Activated naive CD4-positive, alpha-beta T cell treated with anti-CD3 and anti-CD28 coated beads, Interleukin-2, amount 10 ng/mL, durations not matched to agents 7 days and 5 days (primary cell): Measurements from ENCODE around the gene SULF2.
A peak's percentile ranks its signal among the peaks of the same experiment; 100 is the strongest.
"Not testable (repeated sequence)": the region's sequence is repeated elsewhere in the genome, so short reads cannot be mapped to it uniquely, and the experiment has no call there.

Experiments used
- CTCF ChIA-PET: fragments of 350-600 bp; sonication (Branson Sonifier 250); formaldehyde crosslinking; loops from one replicate; lab custom pipeline; 2021; ENCODE audit warnings: antibody characterized with exemption; lab: Charles Lee
- DNase-seq: peaks from one replicate; pipeline ENCODE4 v3.0.0-alpha.2; 2020
- H3K27ac Mint-ChIP-seq: one replicate; pipeline ENCODE4 v1.8.0; 2021; ENCODE audit warnings: mild to moderate bottlenecking, moderate library complexity, mixed read lengths
- H3K27me3 Mint-ChIP-seq: one replicate; pipeline ENCODE4 v1.8.0; 2021; ENCODE audit warnings: mild to moderate bottlenecking, mixed read lengths
- H3K36me3 Mint-ChIP-seq: one replicate; pipeline ENCODE4 v1.8.0; 2021; ENCODE audit warnings: mixed read lengths
- H3K4me1 Mint-ChIP-seq: one replicate; pipeline ENCODE4 v1.8.0; 2021; ENCODE audit warnings: mixed read lengths
- H3K4me3 Mint-ChIP-seq: one replicate; pipeline ENCODE4 v1.8.0; 2021; ENCODE audit warnings: mild to moderate bottlenecking, moderate library complexity, mixed read lengths
- H3K9me3 Mint-ChIP-seq: one replicate; pipeline ENCODE4 v1.8.0; 2021; ENCODE audit warnings: mixed read lengths

Gene SULF2

DNA sequence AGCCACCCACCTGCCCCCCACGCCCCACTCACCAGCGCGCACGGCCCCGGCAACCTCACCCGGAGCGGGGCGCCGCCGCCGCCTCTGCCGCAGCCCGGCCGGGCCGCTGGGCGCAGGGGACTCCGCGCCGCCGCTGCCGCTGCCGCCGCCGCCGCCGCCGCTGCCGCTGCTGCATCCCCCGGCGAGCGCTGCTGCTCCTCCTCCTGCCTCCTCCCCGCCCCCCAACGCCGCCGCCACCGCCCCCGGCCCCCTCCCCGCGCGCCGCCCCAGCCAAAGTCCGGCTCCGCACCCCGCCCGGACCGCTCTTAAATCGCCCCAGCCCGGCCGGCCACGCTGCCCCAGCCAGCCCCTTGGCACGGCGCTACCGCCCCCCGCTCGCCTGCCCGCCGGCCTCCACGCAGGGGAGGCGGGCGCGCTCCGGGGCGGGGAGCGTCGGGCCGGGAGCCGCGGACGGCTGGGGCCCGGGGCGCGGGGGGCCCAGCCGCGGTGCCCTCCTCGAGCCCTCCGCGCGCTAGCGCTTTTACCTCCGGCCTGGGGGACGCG is at the start of gene SULF2:
Gene SULF2 (minus strand): TSS at position 171 of the 543 bp plus-strand sequence. CDS start 28,118 bp downstream, outside the sequence.
- CTCF ChIA-PET: interaction anchor here (1.6 to 2.2 kb wide), 3 partner anchors 16 to 834 kb away, joined by 5 to 14 read pairs (median 7); no protein-coding TSS in a partner anchor

DNA sequence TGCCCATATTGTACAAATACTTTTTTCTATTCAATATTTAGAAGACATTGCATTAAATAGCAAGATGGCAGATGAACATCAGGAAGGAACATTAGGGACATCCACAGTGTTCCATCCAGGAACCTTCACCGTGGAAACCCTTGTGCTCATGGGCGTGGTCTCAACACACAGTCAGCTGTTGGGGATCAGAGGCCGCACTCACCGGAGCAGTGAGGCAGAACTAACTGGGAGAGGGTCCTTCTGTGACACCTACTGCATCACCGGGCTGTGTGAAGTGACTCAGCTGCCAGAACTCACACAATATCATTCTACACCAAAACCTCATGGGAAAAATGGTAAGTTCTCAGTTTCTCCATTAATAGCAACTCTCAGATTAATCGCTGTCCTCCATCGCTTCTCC is 46.4 kb upstream of the SULF2 start:
- DNase-seq, H3K27ac Mint-ChIP-seq, H3K27me3 Mint-ChIP-seq, H3K4me1 Mint-ChIP-seq, H3K4me3 Mint-ChIP-seq, H3K9me3 Mint-ChIP-seq, CTCF ChIA-PET, H3K36me3 Mint-ChIP-seq: not testable (repeated sequence)

More for the DNA sequence above, at the start of gene SULF2:
- peaks cover 80% of the 10 kb centered on the region for H3K27me3 Mint-ChIP-seq
- H3K4me1 Mint-ChIP-seq: peaks cover 18% of the 10 kb centered on the region
- DNase-seq: no peak
- H3K9me3 Mint-ChIP-seq: no peaks in the 10 kb centered on the region
- peaks cover 8% of the 10 kb centered on the region for H3K36me3 Mint-ChIP-seq
- peak within 1 kb of the TSS; percentile 68 for H3K4me3 Mint-ChIP-seq
- no peak within 1 kb of the TSS for H3K27ac Mint-ChIP-seq

DNA sequence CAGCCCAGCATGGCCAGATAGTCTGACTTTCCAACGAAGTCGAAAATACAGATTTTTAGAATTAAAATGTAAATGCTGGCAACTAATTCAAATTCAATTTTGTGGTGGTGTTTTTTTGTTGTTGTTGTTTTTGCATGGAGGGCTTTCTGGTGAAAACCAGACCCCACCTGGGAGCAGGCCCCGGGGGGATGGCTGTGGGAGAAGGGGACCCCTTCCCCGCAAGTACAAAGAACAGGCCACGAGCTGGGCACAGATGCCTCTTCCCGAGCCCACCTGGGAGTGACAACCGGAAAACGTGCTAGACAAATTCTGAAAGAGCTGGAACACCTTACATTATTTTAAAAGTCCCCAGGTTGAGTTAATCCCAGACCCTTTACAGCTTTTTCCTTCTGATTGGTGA is 41.4 kb upstream of the SULF2 start:
- H3K4me1 Mint-ChIP-seq, H3K27ac Mint-ChIP-seq, CTCF ChIA-PET, H3K4me3 Mint-ChIP-seq, H3K27me3 Mint-ChIP-seq, H3K9me3 Mint-ChIP-seq, H3K36me3 Mint-ChIP-seq, DNase-seq: not testable (repeated sequence)

- H3K27me3 Mint-ChIP-seq: peaks cover 15% of the 10 kb centered on the region
- H3K27ac Mint-ChIP-seq, H3K4me3 Mint-ChIP-seq: not testable (repeated sequence)
Observed at GRCh38 chr20:47826006-47826405, 40.7 kb upstream of the SULF2 start.

GRCh38 chr20:47825011-47825762 is 39.9 kb upstream of the SULF2 start:
- H3K9me3 Mint-ChIP-seq: no peaks in the 10 kb centered on the region
- H3K4me3 Mint-ChIP-seq: no peak overlapping the region
- H3K27ac Mint-ChIP-seq: no peak overlapping the region
- no peak for DNase-seq
- CTCF ChIA-PET: no interaction called here
- peaks cover 19% of the 10 kb centered on the region for H3K27me3 Mint-ChIP-seq
- H3K36me3 Mint-ChIP-seq: no peaks in the 10 kb centered on the region
- H3K4me1 Mint-ChIP-seq: no peaks in the 10 kb centered on the region

More at GRCh38 chr20:47826006-47826405, 40.7 kb upstream of the SULF2 start:
- H3K4me1 Mint-ChIP-seq, H3K9me3 Mint-ChIP-seq, CTCF ChIA-PET, DNase-seq, H3K36me3 Mint-ChIP-seq: not testable (repeated sequence)

GRCh38 chr20:47823941-47824340 is 38.7 kb upstream of the SULF2 start:
- CTCF ChIA-PET, H3K4me1 Mint-ChIP-seq, H3K9me3 Mint-ChIP-seq, H3K27ac Mint-ChIP-seq, DNase-seq, H3K4me3 Mint-ChIP-seq, H3K36me3 Mint-ChIP-seq: not testable (repeated sequence)
- peaks cover 22% of the 10 kb centered on the region for H3K27me3 Mint-ChIP-seq

- H3K27ac Mint-ChIP-seq: no peak overlapping the region
- no peak for DNase-seq
- CTCF ChIA-PET: no interaction called here
Observed at GRCh38 chr20:47821481-47822100, 36.3 kb upstream of the SULF2 start.

GRCh38 chr20:47818996-47819609 is 33.8 kb upstream of the SULF2 start:
- CTCF ChIA-PET: interaction anchor here (0.7 kb wide), 1 partner anchor 1669 kb away, joined by 3 read pairs; no protein-coding TSS in a partner anchor
- Mint-ChIP-seq H3K27me3 (peaks cover 60% of the 10 kb centered on the region), H3K4me1 (no peaks in the 10 kb centered on the region), H3K4me3 (no peak overlapping the region), H3K36me3 (no peaks in the 10 kb centered on the region), H3K27ac (no peak overlapping the region), H3K9me3 (no peaks in the 10 kb centered on the region)
- DNase-seq: no peak

More at GRCh38 chr20:47821481-47822100, 36.3 kb upstream of the SULF2 start:
- Mint-ChIP-seq H3K36me3 (no peaks in the 10 kb centered on the region), H3K4me1 (no peaks in the 10 kb centered on the region), H3K9me3 (no peaks in the 10 kb centered on the region), H3K4me3 (no peak overlapping the region), H3K27me3 (peaks cover 44% of the 10 kb centered on the region)

DNA sequence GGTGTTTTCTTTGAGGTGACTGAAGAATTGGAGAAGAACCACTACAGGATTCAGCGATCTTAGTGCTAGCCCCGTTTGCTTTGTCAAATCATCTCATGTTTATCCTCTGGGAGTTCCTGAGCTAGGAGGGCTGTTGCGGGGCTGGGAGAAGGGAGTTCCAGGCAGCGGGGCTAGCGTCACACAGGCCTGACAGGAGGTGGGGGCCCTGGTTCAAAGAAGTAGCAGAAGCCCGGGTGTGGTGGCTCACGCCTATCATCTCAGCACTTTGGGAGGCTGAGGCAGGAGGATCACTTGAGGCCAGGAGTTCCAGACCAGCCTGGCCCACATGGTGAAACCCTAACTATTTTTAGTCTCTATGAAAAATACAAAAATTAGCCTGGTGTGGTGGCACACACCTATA is 33.2 kb upstream of the SULF2 start:
- Mint-ChIP-seq H3K4me1 (no peaks in the 10 kb centered on the region), H3K36me3 (no peaks in the 10 kb centered on the region), H3K4me3 (no peak overlapping the region), H3K9me3 (no peaks in the 10 kb centered on the region), H3K27me3 (peaks cover 61% of the 10 kb centered on the region), H3K27ac (no peak overlapping the region)
- CTCF ChIA-PET: interaction anchor here (0.7 kb wide), 1 partner anchor 1669 kb away, joined by 3 read pairs; no protein-coding TSS in a partner anchor
- DNase-seq: no peak

- no peak overlapping the region for H3K4me3 Mint-ChIP-seq
- DNase-seq: no peak
- no peaks in the 10 kb centered on the region for H3K36me3 Mint-ChIP-seq
- H3K27ac Mint-ChIP-seq: no peak overlapping the region
- H3K4me1 Mint-ChIP-seq: no peaks in the 10 kb centered on the region
- no peaks in the 10 kb centered on the region for H3K9me3 Mint-ChIP-seq
- CTCF ChIA-PET: interaction anchor here (0.7 kb wide), 1 partner anchor 1668 kb away, joined by 3 read pairs; no protein-coding TSS in a partner anchor
- peaks cover 57% of the 10 kb centered on the region for H3K27me3 Mint-ChIP-seq
Observed at GRCh38 chr20:47818016-47818415, 32.7 kb upstream of the SULF2 start.

GRCh38 chr20:47817573-47817972 is 32.3 kb upstream of the SULF2 start:
- no peak overlapping the region for H3K4me3 Mint-ChIP-seq
- CTCF ChIA-PET: no interaction called here
- no peaks in the 10 kb centered on the region for H3K4me1 Mint-ChIP-seq
- no peak for DNase-seq
- no peaks in the 10 kb centered on the region for H3K36me3 Mint-ChIP-seq
- H3K9me3 Mint-ChIP-seq: no peaks in the 10 kb centered on the region
- H3K27me3 Mint-ChIP-seq: peaks cover 55% of the 10 kb centered on the region
- H3K27ac Mint-ChIP-seq: no peak overlapping the region

DNA sequence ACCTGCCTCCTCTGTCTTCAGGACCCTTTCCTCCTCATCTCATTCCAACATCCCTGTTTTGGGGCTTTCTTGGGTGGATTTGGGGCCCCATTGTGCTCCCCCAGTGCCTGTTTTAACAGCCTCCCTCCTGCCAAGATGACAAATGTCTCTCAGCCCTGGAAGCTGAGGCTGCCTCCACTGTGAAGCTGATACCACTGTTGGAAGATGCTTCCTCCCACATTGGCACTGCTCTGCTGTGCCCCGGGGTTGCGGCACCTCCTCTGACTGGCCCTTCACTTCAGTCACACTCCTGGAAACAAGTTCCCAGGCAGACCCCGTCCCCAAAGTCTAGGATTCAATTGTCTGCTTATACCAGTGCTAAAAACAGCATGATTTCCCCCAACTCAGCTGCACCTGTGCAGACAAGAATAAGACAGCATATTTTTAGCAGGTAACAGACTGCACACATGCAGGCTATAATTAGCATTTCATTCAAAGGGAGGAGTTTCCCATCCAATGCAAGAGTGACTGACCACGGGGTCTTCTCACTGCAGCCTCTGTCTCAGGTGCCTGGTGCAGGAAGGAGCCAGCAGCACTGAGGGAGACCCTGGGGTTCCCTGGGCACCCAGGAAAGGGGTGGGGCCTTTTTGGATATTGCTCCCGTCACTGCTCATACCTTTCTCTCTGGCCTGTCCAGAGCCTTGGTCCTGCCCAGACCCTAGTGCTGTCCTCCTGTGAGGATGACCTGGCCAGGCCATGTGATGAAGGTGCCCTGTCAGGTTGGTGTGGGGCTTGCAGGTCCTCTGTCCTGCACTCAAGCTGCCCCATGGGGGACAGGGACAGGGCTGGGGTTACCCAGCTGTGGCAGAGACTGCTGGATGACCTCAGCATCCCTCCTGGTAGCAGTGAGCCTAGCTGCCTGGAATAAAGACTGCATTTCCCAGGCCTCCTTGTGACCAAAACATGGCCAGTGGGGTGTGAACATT is 31.5 kb upstream of the SULF2 start:
- no peak for DNase-seq
- no peak overlapping the region for H3K4me3 Mint-ChIP-seq
- no peaks in the 10 kb centered on the region for H3K9me3 Mint-ChIP-seq
- no peaks in the 10 kb centered on the region for H3K36me3 Mint-ChIP-seq
- no peaks in the 10 kb centered on the region for H3K4me1 Mint-ChIP-seq
- CTCF ChIA-PET: no interaction called here
- H3K27me3 Mint-ChIP-seq: peaks cover 58% of the 10 kb centered on the region
- no peak overlapping the region for H3K27ac Mint-ChIP-seq

DNA sequence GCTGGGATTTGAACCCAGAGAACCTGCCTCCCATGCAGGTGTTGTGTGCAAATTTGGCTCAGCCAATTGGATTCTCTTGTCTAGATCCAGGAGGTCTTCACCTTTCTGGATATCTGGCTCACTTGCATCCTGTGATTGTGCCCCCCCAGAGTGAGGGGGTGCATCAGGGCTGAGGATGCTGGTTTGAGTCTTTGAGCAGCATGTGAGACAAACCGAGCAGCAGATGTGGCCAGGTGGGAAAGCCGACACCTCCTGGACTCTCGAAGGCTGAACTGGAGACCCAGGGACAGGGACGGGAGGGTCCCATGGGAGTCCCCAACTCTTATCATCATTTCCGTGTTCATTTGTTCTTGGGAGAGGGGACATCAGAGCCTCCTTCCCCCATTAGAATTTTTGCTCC is 30.6 kb upstream of the SULF2 start:
- Mint-ChIP-seq H3K27me3 (peaks cover 58% of the 10 kb centered on the region), H3K4me3 (no peak overlapping the region), H3K36me3 (no peaks in the 10 kb centered on the region), H3K9me3 (no peaks in the 10 kb centered on the region), H3K27ac (no peak overlapping the region), H3K4me1 (no peaks in the 10 kb centered on the region)
- CTCF ChIA-PET: no interaction called here
- DNase-seq: no peak
